BE2C (cell line): ENCODE measurements around the gene DHRS3.

Experiments used
- DNase-seq: peaks from one replicate; pipeline ENCODE4 v3.0.0-alpha.2; 2020
- H3K27me3 ChIP-seq: fragments of 250-450 bp; sonication (Bioruptor Pico); 2 replicates; pipeline ENCODE4 v1.5.1; 2020; ENCODE audit warnings: mild to moderate bottlenecking
- H3K36me3 ChIP-seq: fragments of 250-450 bp; sonication (Bioruptor Pico); 2 replicates; pipeline ENCODE4 v1.5.1; 2020; ENCODE audit warnings: mild to moderate bottlenecking
- H3K4me1 ChIP-seq: fragments of 250-450 bp; sonication (Bioruptor Pico); 2 replicates; pipeline ENCODE4 v1.5.1; 2020
- H3K4me3 ChIP-seq: 2 replicates; pipeline ENCODE4 v1.5.1; 2011; ENCODE audit warnings: low read depth, low read length
- H3K9me3 ChIP-seq: fragments of 250-450 bp; sonication (Bioruptor Pico); 2 replicates; pipeline ENCODE4 v1.5.1; 2020
- CTCF ChIP-seq: IDR thresholded peaks from 2 replicates; pipeline ENCODE4 v1.5.1; 2012; ENCODE audit warnings: mild to moderate bottlenecking, low read depth, low read length

DHRS3 gene

GRCh38 chr1:12582649-12583048, 35.4 kb downstream of the DHRS3 start:
- H3K36me3 ChIP-seq = no peaks in the 10 kb centered on the region
- H3K4me3 ChIP-seq = no peak overlapping the region
- no peaks in the 10 kb centered on the region for H3K9me3 ChIP-seq
- no peaks in the 10 kb centered on the region for H3K4me1 ChIP-seq
- H3K27me3 ChIP-seq = no peaks in the 10 kb centered on the region
- TF ChIP-seq CTCF = no peak
- no peak for DNase-seq

GRCh38 chr1:12581179-12581578, 36.8 kb downstream of the DHRS3 start:
- no peak for DNase-seq
- H3K4me3 ChIP-seq = no peak overlapping the region
- H3K4me1 ChIP-seq = no peaks in the 10 kb centered on the region
- H3K36me3 ChIP-seq = no peaks in the 10 kb centered on the region
- TF ChIP-seq CTCF = no peak
- H3K9me3 ChIP-seq = no peaks in the 10 kb centered on the region
- H3K27me3 ChIP-seq = no peaks in the 10 kb centered on the region

GRCh38 chr1:12580054-12580887, 37.7 kb downstream of the DHRS3 start:
- Histone ChIP-seq H3K4me3 (no peak overlapping the region), H3K4me1 (no peaks in the 10 kb centered on the region), H3K36me3 (no peaks in the 10 kb centered on the region), H3K9me3 (no peaks in the 10 kb centered on the region), H3K27me3 (no peaks in the 10 kb centered on the region)
- no peak for TF ChIP-seq CTCF
- no peak for DNase-seq

GRCh38 chr1:12578860-12579422, 39.1 kb downstream of the DHRS3 start:
- H3K27me3 ChIP-seq = no peaks in the 10 kb centered on the region
- no peak overlapping the region for H3K4me3 ChIP-seq
- no peaks in the 10 kb centered on the region for H3K36me3 ChIP-seq
- TF ChIP-seq CTCF = no peak
- no peak for DNase-seq
- H3K4me1 ChIP-seq = no peaks in the 10 kb centered on the region
- H3K9me3 ChIP-seq = no peaks in the 10 kb centered on the region

- no peak for TF ChIP-seq CTCF
These were observed 41.0 kb downstream of the DHRS3 start for GRCh38 chr1:12577020-12577419.

GRCh38 chr1:12574757-12575139, 43.3 kb downstream of the DHRS3 start:
- no peak overlapping the region for H3K4me3 ChIP-seq
- no peaks in the 10 kb centered on the region for H3K36me3 ChIP-seq
- no peak for DNase-seq
- H3K27me3 ChIP-seq = no peaks in the 10 kb centered on the region
- H3K9me3 ChIP-seq = no peaks in the 10 kb centered on the region
- no peaks in the 10 kb centered on the region for H3K4me1 ChIP-seq
- TF ChIP-seq CTCF = no peak

More at GRCh38 chr1:12577020-12577419, 41.0 kb downstream of the DHRS3 start:
- H3K27me3 ChIP-seq = no peaks in the 10 kb centered on the region
- H3K4me1 ChIP-seq = no peaks in the 10 kb centered on the region
- DNase-seq = no peak
- no peaks in the 10 kb centered on the region for H3K9me3 ChIP-seq
- no peak overlapping the region for H3K4me3 ChIP-seq
- H3K36me3 ChIP-seq = no peaks in the 10 kb centered on the region
